ENCODE data around the gene HSP90AA1. TPM values are rescaled to one million over a fixed set of nuclear protein-coding genes. Genes with fewer than 3 reads are reported as not detected.

Gene HSP90AA1
- total and polyA plus RNA-seq, 2 donors: 251 to 487 TPM

- Histone ChIP-seq H3K9me3 (ENCODE audit: control insufficient read depth in 2 of 2, insufficient read depth in 1 of 2, low read length in 1 of 2) (no peaks in the 10 kb centered on the region), H3K36me3 (ENCODE audit: control insufficient read depth in 2 of 2, insufficient read depth in 2 of 2, low read length in 1 of 2) (peaks cover 9 to 31% of the 10 kb centered on the region in 2 donors), H3K27ac (ENCODE audit: low read depth in 1 of 2, low read length in 1 of 2) (no peak overlapping the region), H3K27me3 (ENCODE audit: control insufficient read depth in 2 of 2, insufficient read depth in 1 of 2, low read length in 1 of 2) (no peaks in the 10 kb centered on the region), H3K4me1 (ENCODE audit: control insufficient read depth in 2 of 2, insufficient read depth in 2 of 2, low read length in 2 of 2) (no peaks in the 10 kb centered on the region), H3K4me3 (ENCODE audit: low read length in 2 of 2) (no peak overlapping the region)
- DNase-seq (ENCODE audit: low read depth in 6 of 9, low spot score in 9 of 9): no peak
- WGBS: 94% methylated on average over 24 of the region's 24 CpGs
Measured at GRCh38 chr14:102055181-102055901, 31.5 kb downstream of the HSP90AA1 start.

GRCh38 chr14:102052522-102052921, 34.3 kb downstream of the HSP90AA1 start:
- no peak overlapping the region for H3K4me3 ChIP-seq (ENCODE audit: low read length in 2 of 2)
- no peaks in the 10 kb centered on the region for H3K27me3 ChIP-seq (ENCODE audit: control insufficient read depth in 2 of 2, insufficient read depth in 1 of 2, low read length in 1 of 2)
- no peak overlapping the region for H3K27ac ChIP-seq (ENCODE audit: low read depth in 1 of 2, low read length in 1 of 2)
- no peaks in the 10 kb centered on the region for H3K9me3 ChIP-seq (ENCODE audit: control insufficient read depth in 2 of 2, insufficient read depth in 1 of 2, low read length in 1 of 2)
- no peaks in the 10 kb centered on the region for H3K4me1 ChIP-seq (ENCODE audit: control insufficient read depth in 2 of 2, insufficient read depth in 2 of 2, low read length in 2 of 2)
- 96% methylated on average over 10 of the region's 10 CpGs for WGBS
- no peak for DNase-seq (ENCODE audit: low read depth in 6 of 9, low spot score in 9 of 9)
- peaks cover 38 to 59% of the 10 kb centered on the region in 2 donors for H3K36me3 ChIP-seq (ENCODE audit: control insufficient read depth in 2 of 2, insufficient read depth in 2 of 2, low read length in 1 of 2)

GRCh38 chr14:102050625-102051024, 36.2 kb downstream of the HSP90AA1 start:
- 95% methylated on average over 11 of the region's 11 CpGs for WGBS
- no peaks in the 10 kb centered on the region for H3K9me3 ChIP-seq (ENCODE audit: control insufficient read depth in 2 of 2, insufficient read depth in 1 of 2, low read length in 1 of 2)

GRCh38 chr14:102050026-102050405, 36.8 kb downstream of the HSP90AA1 start:
- no peak overlapping the region for H3K27ac ChIP-seq (ENCODE audit: low read depth in 1 of 2, low read length in 1 of 2)
- no peaks in the 10 kb centered on the region for H3K4me1 ChIP-seq (ENCODE audit: control insufficient read depth in 2 of 2, insufficient read depth in 2 of 2, low read length in 2 of 2)
- H3K4me3 ChIP-seq (ENCODE audit: low read length in 2 of 2): no peak overlapping the region
- H3K36me3 ChIP-seq (ENCODE audit: control insufficient read depth in 2 of 2, insufficient read depth in 2 of 2, low read length in 1 of 2): peaks cover 50 to 67% of the 10 kb centered on the region in 2 donors
- 95% methylated on average over 12 of the region's 12 CpGs for WGBS
- no peak for DNase-seq (ENCODE audit: low read depth in 6 of 9, low spot score in 9 of 9)
- H3K27me3 ChIP-seq (ENCODE audit: control insufficient read depth in 2 of 2, insufficient read depth in 1 of 2, low read length in 1 of 2): no peaks in the 10 kb centered on the region
- H3K9me3 ChIP-seq (ENCODE audit: control insufficient read depth in 2 of 2, insufficient read depth in 1 of 2, low read length in 1 of 2): no peaks in the 10 kb centered on the region

More at GRCh38 chr14:102050625-102051024, 36.2 kb downstream of the HSP90AA1 start:
- DNase-seq (ENCODE audit: low read depth in 6 of 9, low spot score in 9 of 9): no peak
- no peaks in the 10 kb centered on the region for H3K27me3 ChIP-seq (ENCODE audit: control insufficient read depth in 2 of 2, insufficient read depth in 1 of 2, low read length in 1 of 2)
- H3K27ac ChIP-seq (ENCODE audit: low read depth in 1 of 2, low read length in 1 of 2): no peak overlapping the region
- no peaks in the 10 kb centered on the region for H3K4me1 ChIP-seq (ENCODE audit: control insufficient read depth in 2 of 2, insufficient read depth in 2 of 2, low read length in 2 of 2)
- no peak overlapping the region for H3K4me3 ChIP-seq (ENCODE audit: low read length in 2 of 2)
- H3K36me3 ChIP-seq (ENCODE audit: control insufficient read depth in 2 of 2, insufficient read depth in 2 of 2, low read length in 1 of 2): peaks cover 50 to 72% of the 10 kb centered on the region in 2 donors

GRCh38 chr14:102049258-102050025, 37.4 kb downstream of the HSP90AA1 start:
- no peaks in the 10 kb centered on the region for H3K27me3 ChIP-seq (ENCODE audit: control insufficient read depth in 2 of 2, insufficient read depth in 1 of 2, low read length in 1 of 2)
- no peaks in the 10 kb centered on the region for H3K4me1 ChIP-seq (ENCODE audit: control insufficient read depth in 2 of 2, insufficient read depth in 2 of 2, low read length in 2 of 2)
- no peaks in the 10 kb centered on the region for H3K9me3 ChIP-seq (ENCODE audit: control insufficient read depth in 2 of 2, insufficient read depth in 1 of 2, low read length in 1 of 2)
- no peak overlapping the region for H3K4me3 ChIP-seq (ENCODE audit: low read length in 2 of 2)
- WGBS: 97% methylated on average over 25 of the region's 25 CpGs
- peaks cover 56 to 73% of the 10 kb centered on the region in 2 donors for H3K36me3 ChIP-seq (ENCODE audit: control insufficient read depth in 2 of 2, insufficient read depth in 2 of 2, low read length in 1 of 2)
- H3K27ac ChIP-seq (ENCODE audit: low read depth in 1 of 2, low read length in 1 of 2): no peak overlapping the region
- no peak for DNase-seq (ENCODE audit: low read depth in 6 of 9, low spot score in 9 of 9)

GRCh38 chr14:102047808-102048540, 38.9 kb downstream of the HSP90AA1 start:
- Histone ChIP-seq H3K36me3 (ENCODE audit: control insufficient read depth in 2 of 2, insufficient read depth in 2 of 2, low read length in 1 of 2) (peaks cover 70 to 77% of the 10 kb centered on the region in 2 donors), H3K4me1 (ENCODE audit: control insufficient read depth in 2 of 2, insufficient read depth in 2 of 2, low read length in 2 of 2) (no peaks in the 10 kb centered on the region), H3K27ac (ENCODE audit: low read depth in 1 of 2, low read length in 1 of 2) (no peak overlapping the region), H3K4me3 (ENCODE audit: low read length in 2 of 2) (no peak overlapping the region), H3K27me3 (ENCODE audit: control insufficient read depth in 2 of 2, insufficient read depth in 1 of 2, low read length in 1 of 2) (no peaks in the 10 kb centered on the region), H3K9me3 (ENCODE audit: control insufficient read depth in 2 of 2, insufficient read depth in 1 of 2, low read length in 1 of 2) (no peaks in the 10 kb centered on the region)
- DNase-seq (ENCODE audit: low read depth in 6 of 9, low spot score in 9 of 9): no peak
- 97% methylated on average over 33 of the region's 33 CpGs for WGBS

GRCh38 chr14:102046337-102047278, 40.2 kb downstream of the HSP90AA1 start:
- H3K4me1 ChIP-seq (ENCODE audit: control insufficient read depth in 2 of 2, insufficient read depth in 2 of 2, low read length in 2 of 2): no peaks in the 10 kb centered on the region
- H3K36me3 ChIP-seq (ENCODE audit: control insufficient read depth in 2 of 2, insufficient read depth in 2 of 2, low read length in 1 of 2): peaks cover 80 to 85% of the 10 kb centered on the region in 2 donors
- 95% methylated on average over 23 of the region's 23 CpGs for WGBS
- H3K27me3 ChIP-seq (ENCODE audit: control insufficient read depth in 2 of 2, insufficient read depth in 1 of 2, low read length in 1 of 2): no peaks in the 10 kb centered on the region
- no peak overlapping the region for H3K27ac ChIP-seq (ENCODE audit: low read depth in 1 of 2, low read length in 1 of 2)
- H3K9me3 ChIP-seq (ENCODE audit: control insufficient read depth in 2 of 2, insufficient read depth in 1 of 2, low read length in 1 of 2): no peaks in the 10 kb centered on the region
- no peak overlapping the region for H3K4me3 ChIP-seq (ENCODE audit: low read length in 2 of 2)
- DNase-seq (ENCODE audit: low read depth in 6 of 9, low spot score in 9 of 9): peak in 1 of 9 donors; percentile 33

- Histone ChIP-seq H3K27ac (ENCODE audit: low read depth in 1 of 2, low read length in 1 of 2) (no peak overlapping the region), H3K4me3 (ENCODE audit: low read length in 2 of 2) (no peak overlapping the region), H3K9me3 (ENCODE audit: control insufficient read depth in 2 of 2, insufficient read depth in 1 of 2, low read length in 1 of 2) (no peaks in the 10 kb centered on the region), H3K4me1 (ENCODE audit: control insufficient read depth in 2 of 2, insufficient read depth in 2 of 2, low read length in 2 of 2) (no peaks in the 10 kb centered on the region), H3K27me3 (ENCODE audit: control insufficient read depth in 2 of 2, insufficient read depth in 1 of 2, low read length in 1 of 2) (no peaks in the 10 kb centered on the region), H3K36me3 (ENCODE audit: control insufficient read depth in 2 of 2, insufficient read depth in 2 of 2, low read length in 1 of 2) (peaks cover 86% of the 10 kb centered on the region in 2 donors)
- DNase-seq (ENCODE audit: low read depth in 6 of 9, low spot score in 9 of 9): no peak
- 97% methylated on average over 13 of the region's 13 CpGs for WGBS
Measured at GRCh38 chr14:102044566-102044965, 42.3 kb downstream of the HSP90AA1 start.

Data from thymus (tissue), 11 donors.